Left ventricle myocardium superior (tissue), 1 donor: ENCODE measurements around the gene SYCP3. TPM values are rescaled to one million over a fixed set of nuclear protein-coding genes. Genes with fewer than 3 reads are reported as not detected.
A peak's percentile ranks its signal among the peaks of the same experiment; 100 is the strongest.
"Not testable (repeated sequence)": the region's sequence is repeated elsewhere in the genome, so short reads cannot be mapped to it uniquely, and the experiment has no call there.

Experiments
- ATAC-seq: fragments of 200-7000 bp; cut with Tn5 transposase; one replicate; pipeline ENCODE4 v1.9.1; 2020; ENCODE audit warnings: mild to moderate bottlenecking, moderate library complexity
- DNase-seq: peaks from one replicate; pipeline ENCODE4 v3.0.0-alpha.2; 2020
- intact Hi-C: fragments of 100-400 bp; cut with micrococcal nuclease; formaldehyde crosslinking; loops from one replicate; pipeline ENCODE4 v1.11.0; 2022
- total RNA-seq: library from RNA; stranded (reverse); fragmentation: NEBNext Ultra II Directional; extraction: Animal tissue kit (Norgen Biotek cat#: 25700); gene quantifications from one replicate; pipeline ENCODE4 v1.2.1, GENCODE V29; 2021
- donor health status: DM: no; HTN: yes; CAD: no; lungs with severe emphysema.

The SYCP3 gene
- total RNA-seq, 1 donor from 2014 or later, result not detected

DNA sequence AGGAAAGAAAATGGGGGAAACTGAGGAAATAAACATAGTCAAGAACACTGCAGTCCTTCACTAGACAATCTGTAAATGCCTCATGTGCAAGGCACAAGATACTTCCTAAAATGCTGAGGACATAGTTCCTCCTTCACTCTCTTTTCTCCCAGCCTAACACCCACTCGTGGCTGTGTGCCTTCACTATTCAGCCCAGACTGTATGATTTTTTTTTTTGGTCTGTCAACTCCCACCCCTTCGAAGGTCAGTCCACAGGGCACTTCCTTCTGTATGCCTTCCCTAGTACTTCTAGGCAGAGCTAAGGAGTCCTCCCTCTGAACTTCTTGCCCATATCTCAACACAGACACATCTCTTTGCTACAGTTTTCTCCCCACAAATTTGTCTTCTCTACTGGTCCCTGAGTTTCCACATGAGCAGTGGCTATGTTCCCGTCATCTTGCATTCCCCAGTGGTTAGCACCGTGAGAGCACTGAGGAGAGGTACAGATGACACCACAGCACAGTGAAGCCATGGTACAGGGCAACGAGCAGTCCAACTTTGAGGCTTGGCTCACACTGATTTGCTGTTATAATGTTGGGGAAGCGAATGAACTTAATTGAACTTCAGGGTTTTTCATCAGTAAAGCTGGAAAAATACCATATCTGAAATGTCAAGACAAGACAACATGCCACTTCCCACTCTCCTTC is 24.1 kb upstream of the SYCP3 start:
- ATAC-seq (peak; percentile 63), DNase-seq (no peak)
- intact Hi-C loops, result no loop called here

DNA sequence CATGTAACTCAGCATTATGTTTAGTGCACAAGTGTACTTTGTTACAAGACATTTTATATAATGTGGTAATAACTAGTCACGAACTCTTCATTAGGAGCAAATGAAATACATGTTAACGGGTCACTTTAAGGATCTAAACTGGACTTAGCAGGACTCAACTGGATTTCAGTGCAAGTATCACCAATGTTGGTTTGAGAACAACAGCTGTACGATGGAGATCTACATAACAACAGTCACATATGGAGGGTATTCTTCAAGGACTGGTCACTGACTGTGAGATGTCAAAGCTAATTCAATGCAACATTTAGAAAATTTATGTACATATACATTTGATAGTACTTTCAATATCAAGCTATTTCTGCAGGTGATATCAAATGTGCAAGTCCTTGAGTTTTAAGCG is 22.5 kb upstream of the SYCP3 start:
- no peak for DNase-seq
- intact Hi-C loops, result no loop called here

DNA sequence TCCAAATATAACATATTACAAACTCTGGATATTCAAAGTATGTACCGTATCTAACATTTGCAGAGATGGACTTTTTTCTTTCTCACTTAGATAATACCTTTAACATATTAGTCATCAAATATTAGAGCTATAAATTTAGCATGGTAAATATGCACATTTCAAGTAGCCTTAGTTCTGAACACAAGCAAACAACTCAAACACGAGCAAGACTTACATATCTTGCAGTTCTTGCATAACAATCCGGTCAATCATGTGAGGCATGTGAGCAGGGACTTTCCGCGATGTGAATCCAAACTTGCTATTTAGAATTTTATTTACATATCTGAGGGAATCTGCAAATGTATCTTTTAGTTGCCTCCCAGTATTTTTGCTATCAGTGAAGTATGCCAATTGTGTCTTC is 22.1 kb upstream of the SYCP3 start:
- intact Hi-C loops, result no loop called here
- DNase-seq (no peak), ATAC-seq (no peak)

More for the DNA sequence above, 22.5 kb upstream of the SYCP3 start:
- no peak for ATAC-seq

DNA sequence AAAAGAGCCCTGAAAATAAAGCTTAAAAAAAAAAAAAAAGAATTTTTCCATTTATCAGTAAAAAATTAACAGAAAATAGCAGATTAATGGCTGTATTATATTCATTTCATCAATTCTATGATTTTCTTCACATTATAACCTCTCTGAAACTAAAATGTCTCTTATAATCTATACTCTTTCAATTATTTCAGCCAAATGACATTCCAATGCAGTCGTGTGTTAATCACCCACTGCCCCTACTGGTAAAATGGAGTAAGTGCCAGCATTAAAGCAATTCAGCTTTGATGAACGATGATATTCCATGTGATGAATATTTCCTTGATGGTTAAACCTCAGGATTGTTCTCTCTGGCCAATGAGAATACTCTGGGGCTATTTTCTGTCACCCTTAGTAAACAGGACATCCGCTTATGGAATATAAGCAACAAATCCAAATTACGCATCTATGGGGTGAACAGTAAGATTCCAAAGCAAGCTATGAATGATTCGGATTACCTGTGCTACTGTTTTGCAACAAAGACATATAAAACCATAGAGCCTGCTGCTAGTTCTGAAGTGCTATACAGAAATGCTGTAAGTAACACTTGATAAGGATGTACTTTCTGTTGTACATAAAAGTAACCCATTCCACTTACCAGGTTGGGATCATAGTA is 20.3 kb upstream of the SYCP3 start:
- no peak for ATAC-seq
- DNase-seq, result no peak
- intact Hi-C loops, result no loop called here

DNA sequence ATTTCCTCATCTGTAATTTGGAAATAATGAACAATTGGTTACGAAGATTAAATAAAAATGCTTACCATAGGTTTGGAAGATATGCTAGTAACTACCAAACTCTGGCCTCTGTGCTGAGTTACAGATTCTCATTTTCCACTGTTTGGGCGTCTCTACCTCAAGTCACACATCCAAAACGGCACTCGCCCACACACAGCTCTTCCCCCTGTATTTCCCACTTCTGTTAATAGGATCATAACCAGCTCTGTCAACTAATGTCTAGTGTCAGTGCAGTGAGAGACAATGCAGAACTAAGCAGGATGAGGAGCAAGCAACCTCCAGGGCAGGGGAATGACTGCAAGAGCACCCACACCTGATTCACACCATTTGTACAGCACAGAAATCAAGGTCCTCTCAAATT is 10.9 kb upstream of the SYCP3 start:
- ATAC-seq, result no peak
- DNase-seq, result no peak
- intact Hi-C loops, result no loop called here

DNA sequence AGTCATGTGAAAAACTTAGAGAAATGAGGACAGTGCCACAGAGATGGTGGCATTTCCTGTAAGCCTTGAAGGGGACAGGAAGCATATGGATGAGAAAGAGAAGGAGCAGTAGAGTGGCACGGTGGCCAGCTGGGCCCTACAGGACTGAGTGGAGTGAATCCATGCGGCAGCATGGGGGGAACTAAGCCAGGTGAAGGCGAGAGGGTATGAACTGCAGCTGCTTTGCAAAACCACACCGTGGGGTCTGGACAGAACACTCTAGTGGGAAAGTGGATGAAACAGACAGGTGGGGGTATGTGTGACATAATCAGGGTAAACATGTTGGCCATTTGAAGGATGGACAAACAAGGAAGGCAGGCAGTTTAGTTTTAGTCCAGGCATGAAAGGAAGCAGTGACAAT is 10.4 kb upstream of the SYCP3 start:
- ATAC-seq (no peak), DNase-seq (no peak)
- intact Hi-C loops, result no loop called here

DNA sequence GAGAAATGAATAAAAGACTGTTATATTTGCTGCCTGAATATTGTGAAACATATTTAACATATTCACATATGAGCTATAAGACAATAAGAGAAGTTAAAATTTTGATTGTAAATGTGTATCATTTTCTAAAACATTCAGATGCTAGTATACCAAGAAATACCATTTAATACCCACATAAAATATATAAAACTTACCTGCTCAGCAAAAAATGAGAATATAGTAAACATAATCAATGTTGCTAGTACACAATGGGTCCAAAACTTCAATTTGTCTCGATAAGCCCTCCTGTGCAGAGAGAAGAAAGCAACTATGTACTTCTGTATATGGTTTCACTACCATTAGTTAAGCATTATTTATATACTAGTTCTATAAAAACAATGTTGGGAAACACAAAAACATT is 9.6 kb upstream of the SYCP3 start:
- ATAC-seq, result no peak
- intact Hi-C loops, result no loop called here
- DNase-seq, result no peak

DNA sequence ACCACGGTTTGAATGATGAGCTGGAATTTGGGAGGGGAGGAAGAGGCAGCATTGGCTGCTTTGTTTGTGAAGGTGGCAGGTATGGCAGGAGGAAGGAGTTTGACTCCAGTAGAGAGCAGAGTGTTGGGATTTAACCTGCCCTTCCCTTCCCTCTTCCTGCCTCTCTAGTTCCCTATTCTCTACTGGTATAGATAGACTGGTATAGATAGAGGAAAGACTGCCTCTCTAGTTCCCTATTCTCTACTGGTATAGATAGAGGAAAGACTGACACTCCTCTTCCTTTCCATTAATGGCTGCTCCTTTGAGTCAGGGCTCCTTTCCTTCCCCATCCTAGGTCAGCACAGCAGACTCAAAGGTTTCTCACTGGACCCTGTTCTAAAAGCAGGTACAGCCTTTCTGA is 8.4 kb upstream of the SYCP3 start:
- ATAC-seq, result peak; percentile 39
- intact Hi-C loops, result no loop called here
- DNase-seq, result no peak

DNA sequence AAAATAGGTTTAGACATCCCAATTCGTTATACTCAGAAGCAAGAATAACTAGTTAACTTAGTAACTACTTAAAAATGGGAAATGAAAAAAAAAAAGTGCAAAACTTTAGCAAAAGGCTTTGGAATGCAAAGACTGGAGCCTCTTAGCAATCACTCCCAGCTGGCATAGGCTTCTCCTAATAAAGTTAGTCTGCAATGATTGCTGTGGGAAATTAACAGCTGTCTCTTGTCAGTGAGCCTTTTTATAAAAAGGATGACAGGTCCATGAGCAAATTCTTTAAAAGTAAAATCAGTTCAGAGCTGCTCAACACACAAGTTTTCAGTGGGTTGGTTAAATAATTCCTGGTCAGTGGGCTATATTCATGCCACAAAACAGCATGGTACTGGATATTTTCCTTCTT is 7.4 kb upstream of the SYCP3 start:
- no peak for DNase-seq
- ATAC-seq, result no peak
- intact Hi-C loops, result no loop called here

DNA sequence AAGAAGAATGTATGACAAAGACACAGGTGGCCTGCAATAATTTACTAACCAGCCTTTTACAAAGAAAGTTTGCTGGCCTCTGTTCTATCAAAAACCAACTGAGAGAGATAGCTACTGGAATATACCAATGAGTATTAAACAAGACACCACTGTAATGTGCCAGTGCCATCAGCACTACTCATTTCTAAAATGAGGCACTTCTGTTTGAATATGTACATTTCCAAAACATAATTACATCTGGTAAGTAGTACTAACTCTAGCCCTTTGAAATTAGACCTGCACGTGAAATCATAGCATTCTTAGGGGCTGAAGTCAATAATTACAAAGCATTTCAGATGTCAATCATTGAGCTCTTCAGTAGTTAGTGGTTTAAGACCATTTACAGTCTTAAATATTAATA is 6.9 kb upstream of the SYCP3 start:
- no peak for ATAC-seq
- intact Hi-C loops, result no loop called here
- no peak for DNase-seq

DNA sequence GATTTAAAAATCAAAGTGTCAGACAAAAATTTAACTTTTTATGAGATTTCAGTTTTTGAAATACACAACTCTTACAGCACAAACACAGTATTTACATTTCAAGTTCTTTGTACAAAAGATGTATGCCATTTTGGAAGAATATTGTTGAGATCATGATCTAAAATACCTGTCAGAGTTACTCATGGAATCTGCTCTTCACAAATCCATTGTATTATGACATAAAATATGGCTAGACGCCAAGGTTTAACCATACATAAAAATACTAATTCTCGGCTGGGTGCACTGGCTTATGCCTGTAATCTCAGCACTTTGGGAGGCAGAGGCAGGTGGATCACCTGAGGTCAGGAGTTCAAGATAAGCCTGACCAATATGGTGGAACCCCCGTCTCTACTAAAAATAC is 6.2 kb upstream of the SYCP3 start:
- intact Hi-C loops, result no loop called here
- ATAC-seq (no peak), DNase-seq (no peak)

DNA sequence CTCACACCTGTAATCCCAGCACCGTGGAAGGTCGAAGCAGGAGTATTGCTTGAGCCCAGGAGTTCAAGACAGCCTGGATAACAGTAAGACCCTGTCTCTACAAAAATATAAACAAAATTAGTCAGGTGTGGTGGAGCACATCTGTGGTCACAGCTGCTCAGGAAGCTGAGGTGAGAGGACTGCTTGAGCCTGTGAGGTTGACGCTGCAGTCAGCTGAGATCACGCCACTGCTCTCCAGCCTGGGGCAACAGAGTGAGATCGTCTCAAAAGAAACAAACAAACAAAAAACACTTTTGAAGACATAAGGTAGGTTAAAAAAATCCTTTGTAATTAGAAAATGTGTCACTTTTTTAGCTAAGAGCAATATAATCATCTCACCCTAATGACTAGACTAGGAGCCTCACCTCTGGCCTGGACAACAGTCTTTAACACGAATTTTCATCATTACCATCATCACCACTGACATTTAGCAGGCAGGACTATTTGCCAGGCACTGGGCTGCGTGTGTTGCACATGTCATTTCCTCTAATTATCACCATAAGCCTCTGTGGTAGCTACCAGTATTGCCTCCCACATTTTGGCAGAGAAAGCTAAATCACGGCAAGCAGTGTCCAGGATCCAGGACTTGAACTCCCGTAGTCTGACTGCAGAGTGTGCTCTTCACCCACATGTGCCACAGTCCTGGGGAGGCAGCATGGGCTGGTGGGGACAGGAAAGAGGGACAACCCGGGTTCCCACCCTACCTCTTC is 4.6 kb upstream of the SYCP3 start:
- DNase-seq (no peak), ATAC-seq (no peak)
- intact Hi-C loops, result no loop called here

DNA sequence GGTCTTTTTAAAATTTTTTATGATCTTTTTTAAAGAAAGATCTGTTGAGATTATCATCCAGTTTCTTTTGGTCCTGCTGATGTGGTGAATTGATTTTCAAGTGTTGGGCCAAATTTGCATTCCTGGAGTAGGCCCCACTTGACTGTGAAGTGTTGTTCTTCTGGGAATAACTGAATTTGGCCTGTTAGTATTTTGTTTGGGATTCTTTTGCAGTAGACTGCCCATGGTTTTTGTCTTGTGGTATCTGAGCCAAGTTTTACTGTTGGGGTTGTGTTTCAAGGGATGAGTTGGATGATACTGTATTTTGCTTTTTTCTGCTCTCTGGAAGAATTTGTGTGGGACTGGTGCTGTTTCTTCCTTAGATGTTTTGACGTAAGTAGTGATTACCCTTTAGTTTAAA is 4.0 kb upstream of the SYCP3 start:
- intact Hi-C loops, result no loop called here
- ATAC-seq, result no peak
- DNase-seq, result no peak

DNA sequence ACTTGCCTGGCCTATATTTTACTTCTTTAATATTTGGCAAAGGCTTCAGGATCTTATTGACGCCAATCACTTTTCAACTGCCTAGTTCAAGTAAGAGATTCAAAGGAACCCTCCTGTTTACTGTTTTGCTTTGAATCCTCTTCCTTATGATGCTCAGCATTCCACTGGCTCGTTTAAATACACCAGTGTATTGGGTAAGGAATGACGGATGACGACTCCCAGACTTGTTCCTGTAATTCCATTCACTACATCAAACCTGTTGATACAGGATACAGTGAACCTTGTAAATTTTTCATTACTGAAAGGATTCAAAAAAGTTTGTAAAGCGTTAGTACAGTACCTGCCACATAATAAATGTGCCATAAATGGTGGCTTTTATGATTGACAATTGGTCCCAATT is 1.7 kb upstream of the SYCP3 start:
- intact Hi-C loops, result no loop called here
- DNase-seq (no peak), ATAC-seq (no peak)

DNA sequence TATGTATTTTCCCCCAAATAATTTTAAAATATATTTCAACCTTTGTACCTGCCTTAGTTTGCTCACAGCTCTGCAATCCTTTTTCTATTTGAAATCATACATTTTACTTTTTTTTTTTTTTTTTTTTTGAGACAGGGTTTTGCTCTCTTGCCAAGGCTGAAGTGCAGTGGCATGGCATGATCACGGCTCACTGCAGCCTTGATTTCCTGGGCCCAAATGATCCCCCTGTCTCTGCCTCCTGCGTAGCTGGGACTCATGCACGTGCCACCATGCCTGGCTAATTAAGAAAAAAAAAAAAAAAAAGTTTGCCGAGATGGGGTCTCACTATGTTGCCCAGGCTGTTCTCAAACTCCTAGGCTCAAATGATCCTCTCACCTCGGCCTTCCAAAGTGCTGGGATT is 1.3 kb upstream of the SYCP3 start:
- ATAC-seq, result no peak
- intact Hi-C loops, result no loop called here
- no peak for DNase-seq

DNA sequence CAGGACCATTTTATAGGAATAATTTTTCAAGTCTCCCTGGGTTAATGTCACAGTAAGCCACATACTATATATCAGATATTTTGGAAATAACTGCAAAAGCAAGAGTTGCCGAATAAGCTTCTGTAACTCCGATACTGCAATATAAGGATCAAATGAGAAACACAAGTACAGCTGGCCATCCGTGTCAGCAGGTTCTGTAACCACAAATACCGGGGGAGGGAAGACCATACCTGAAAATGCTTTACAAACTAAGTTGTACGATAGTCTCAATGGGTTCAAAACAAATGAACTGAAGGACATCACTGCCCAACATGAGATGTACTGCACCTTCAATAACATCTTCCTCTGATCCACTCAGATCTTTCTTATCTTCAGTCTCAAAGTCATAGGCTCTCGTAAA is 1.8 kb downstream of the SYCP3 start:
- DNase-seq (no peak), ATAC-seq (no peak)
- intact Hi-C loops, result no loop called here

DNA sequence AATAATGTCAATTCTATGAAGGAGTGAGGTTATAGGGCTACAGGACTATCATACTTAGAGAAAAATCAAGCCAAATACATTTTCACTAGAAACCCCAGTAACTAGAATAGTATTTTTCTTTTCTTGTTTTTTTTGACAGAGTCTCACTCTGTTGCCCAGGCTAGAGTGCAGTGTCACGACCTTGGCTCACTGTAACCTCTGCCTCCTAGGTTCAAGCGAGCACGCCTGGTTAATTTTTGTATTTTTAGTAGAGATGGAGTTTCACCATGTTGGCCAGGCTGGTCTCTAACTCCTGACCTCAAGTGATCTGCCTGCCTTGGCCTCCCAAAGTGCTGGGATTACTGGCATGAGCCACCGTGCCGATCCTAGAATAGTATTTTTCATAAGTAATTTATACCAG is 4.8 kb downstream of the SYCP3 start:
- intact Hi-C loops, ATAC-seq, DNase-seq: not testable (repeated sequence)

DNA sequence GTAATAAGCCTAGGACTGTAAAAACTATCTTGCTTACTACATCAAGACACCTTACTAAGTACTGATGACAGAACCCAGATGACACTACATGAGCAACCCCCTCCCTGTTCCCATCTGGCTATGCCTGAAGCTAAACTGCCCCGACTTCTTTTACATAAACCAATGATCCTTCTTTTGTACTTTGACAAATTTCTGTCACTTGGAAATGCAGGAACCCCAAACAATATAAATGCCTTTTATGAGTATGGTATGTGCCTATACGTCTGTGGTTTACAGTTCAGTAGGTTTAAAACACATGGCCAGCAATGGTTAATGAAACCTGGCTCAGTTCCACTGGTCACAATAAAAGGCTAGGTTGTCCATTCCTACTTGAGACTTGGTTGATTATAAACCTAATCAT is 6.1 kb downstream of the SYCP3 start:
- ATAC-seq (no peak), DNase-seq (no peak)

DNA sequence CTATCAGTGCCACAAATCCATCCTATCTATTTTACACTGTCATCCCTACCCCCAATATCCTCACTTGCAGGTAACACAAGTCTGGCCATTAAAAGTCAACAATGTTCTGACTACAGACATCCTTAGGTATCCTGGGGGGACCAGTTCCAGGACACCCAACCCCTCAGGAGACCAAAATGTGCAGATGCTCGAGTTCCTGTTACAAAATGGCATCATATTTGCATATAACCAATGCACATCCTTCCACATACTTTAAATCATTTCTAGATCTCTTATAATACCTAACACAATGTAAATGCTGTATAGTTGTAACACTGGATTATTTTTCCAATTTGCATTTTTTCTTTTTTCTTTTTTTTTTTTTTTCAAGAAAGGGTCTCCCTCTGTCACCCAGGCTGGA is 6.9 kb downstream of the SYCP3 start:
- ATAC-seq, result no peak
- DNase-seq, result no peak
- intact Hi-C loops, result no loop called here

More for the DNA sequence above, 6.1 kb downstream of the SYCP3 start:
- intact Hi-C loops, result no loop called here

DNA sequence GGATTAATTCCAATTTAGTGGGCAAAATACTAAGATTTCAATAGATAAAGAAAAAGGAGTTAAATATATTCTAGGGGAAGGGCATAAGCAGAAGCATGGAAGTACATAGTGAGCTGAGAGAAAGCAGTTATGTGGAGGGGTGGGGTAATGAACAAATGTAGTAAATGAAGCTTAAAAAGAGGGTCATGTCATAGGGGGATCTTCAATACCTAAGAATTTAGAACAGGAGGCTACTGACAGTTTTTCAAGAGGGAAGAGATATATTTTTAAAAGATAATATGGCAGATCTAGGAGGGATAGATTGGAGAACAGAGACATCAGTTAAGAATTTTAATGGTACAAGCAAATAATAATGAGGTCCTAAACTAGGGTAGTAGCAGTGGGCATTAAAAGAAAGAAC is 9.4 kb downstream of the SYCP3 start:
- intact Hi-C loops, result no loop called here
- ATAC-seq (no peak), DNase-seq (no peak)

DNA sequence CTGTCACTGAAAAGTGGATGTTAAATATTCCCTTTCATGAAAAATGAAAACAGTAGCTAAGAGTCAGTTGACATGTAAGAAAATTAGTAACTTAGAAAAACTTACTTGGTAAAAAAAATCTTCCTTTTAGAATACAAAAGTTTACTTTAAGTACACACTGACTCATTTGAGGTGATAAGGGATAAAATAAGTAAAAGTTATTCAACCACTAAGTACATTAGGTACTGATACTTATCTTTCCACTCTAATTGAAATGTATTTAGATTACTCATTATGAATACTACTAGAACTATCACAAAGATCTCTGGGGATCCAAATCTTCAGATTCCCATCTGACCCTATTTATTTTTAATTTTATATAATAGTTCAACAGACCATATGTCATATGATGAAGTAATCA is 12.2 kb downstream of the SYCP3 start:
- intact Hi-C loops, result no loop called here
- no peak for ATAC-seq
- DNase-seq, result no peak
